GM12878 (cell line): ENCODE results near the gene TFDP1. TPM values are rescaled to one million over a fixed set of nuclear protein-coding genes. Genes with fewer than 3 reads are reported as not detected.

Experiments
- ATAC-seq: fragments of 200-7000 bp; cut with Tn5 transposase; 3 replicates; pipeline ENCODE4 v1.9.1; 2020; ENCODE audit warnings: mild to moderate bottlenecking, moderate library complexity
- BruUV-seq: library from RNA; stranded (reverse); fragments of 400-500 nt; replicated peaks from 2 replicates; lab custom pipeline; 2021; lab: Mats Ljungman, UMichigan
- CTCF ChIA-PET: fragments of 300-600 bp; sonication (Branson Sonifier 250); formaldehyde crosslinking; extraction: SDS; loops from one replicate; lab custom pipeline; 2021; ENCODE audit warnings: inconsistent platforms; lab: Yijun Ruan, JAX
- POLR2A ChIA-PET: fragments of 350-600 bp; formaldehyde crosslinking; extraction: SDS; loops from one replicate; lab custom pipeline; 2021; ENCODE audit warnings: inconsistent platforms; lab: Charles Lee
- RAD21 ChIA-PET: fragments of 300-600 bp; sonication (Branson Sonifier 250); formaldehyde crosslinking; loops from one replicate; lab custom pipeline; 2023; ENCODE audit warnings: antibody characterized with exemption; ENCODE audit not compliant: unreplicated experiment; lab: Charles Lee
- SMC1A ChIA-PET: fragments of 300-600 bp; sonication (Branson Sonifier 250); formaldehyde crosslinking; loops from one replicate; lab custom pipeline; 2023; ENCODE audit not compliant: unreplicated experiment, uncharacterized antibody; lab: Charles Lee
- DNase-seq: peaks from one replicate; pipeline ENCODE4 v3.0.0-alpha.2; 2011; ENCODE audit warnings: low read depth, low spot score
- FAIRE-seq: peaks from 3 replicates; lab custom pipeline; 2011; peaks lifted over from hg19 to GRCh38; lab: Jason Lieb, UNC
- H2AFZ ChIP-seq: 2 replicates; pipeline ENCODE4 v1.6.0; 2011; ENCODE audit warnings: low read depth, low read length, control low read depth; ENCODE audit not compliant: control insufficient read depth
- H3K27ac ChIP-seq: 2 replicates; pipeline ENCODE4 v1.5.1; 2011; ENCODE audit warnings: control low read depth; ENCODE audit not compliant: control insufficient read depth, insufficient read depth
- H3K27me3 ChIP-seq, 2 experiments: replicated peaks in 1 of 2; 2 replicates each; pipeline versions ENCODE4 v1.6.0 to v1.6.1; 2011; ENCODE audit warnings: low read length in 1 of 2; ENCODE audit not compliant: control insufficient read depth in 2 of 2, insufficient read depth in 2 of 2
- H3K36me3 ChIP-seq, 2 experiments: 2 replicates each; pipeline ENCODE4 v1.5.1; 2011; ENCODE audit warnings: low read length in 1 of 2; ENCODE audit not compliant: control insufficient read depth in 2 of 2, insufficient read depth in 2 of 2
- H3K4me1 ChIP-seq: 2 replicates; pipeline ENCODE4 v1.6.1; 2011; ENCODE audit warnings: mild to moderate bottlenecking, low read length, moderate library complexity, mixed read lengths; ENCODE audit not compliant: control insufficient read depth, insufficient read depth
- H3K4me2 ChIP-seq: 2 replicates; pipeline ENCODE4 v1.6.0; 2011; ENCODE audit warnings: control low read depth; ENCODE audit not compliant: control insufficient read depth, insufficient read depth
- H3K4me3 ChIP-seq: fragments of 200-600 bp; sonication (generic); 2 replicates; pipeline ENCODE4 v1.5.1; 2016
- H3K79me2 ChIP-seq: 2 replicates; pipeline ENCODE4 v1.6.0; 2011; ENCODE audit warnings: low read length; ENCODE audit not compliant: control insufficient read depth, insufficient read depth
- H3K9ac ChIP-seq: 2 replicates; pipeline ENCODE4 v1.8.0; 2011; ENCODE audit warnings: low read length, control low read depth, mixed read lengths; ENCODE audit not compliant: control insufficient read depth, insufficient read depth
- H3K9me3 ChIP-seq: replicated peaks from 3 replicates; pipeline ENCODE4 v1.5.1; 2011; ENCODE audit warnings: mild to moderate bottlenecking, low read length; ENCODE audit not compliant: control insufficient read depth, insufficient read depth
- H4K20me1 ChIP-seq: 2 replicates; pipeline ENCODE4 v1.6.0; 2011; ENCODE audit not compliant: control insufficient read depth, insufficient read depth
- CEBPB ChIP-seq, 2 experiments: fragments of 150-350 bp in 1 of 2; IDR thresholded peaks; 2 replicates each; pipeline ENCODE4 v1.6.1; 2012 to 2014; ENCODE audit warnings: low read depth in 2 of 2, low read length in 2 of 2, borderline replicate concordance in 1 of 2, inconsistent platforms in 1 of 2
- KAT2A ChIP-seq: conservative IDR thresholded peaks from 2 replicates; pipeline ENCODE4 v1.6.1; 2011; ENCODE audit warnings: low read depth, low read length; ENCODE audit not compliant: control insufficient read depth
- NBN ChIP-seq: fragments of 450-650 bp; IDR thresholded peaks from 2 replicates; pipeline ENCODE4 v1.6.1; 2016
- PAX5 ChIP-seq: IDR thresholded peaks from 2 replicates; pipeline ENCODE4 v1.6.1; 2011; ENCODE audit warnings: low read depth, low read length, borderline replicate concordance
- RELA ChIP-seq: fragments of 450-650 bp; IDR thresholded peaks from 2 replicates; pipeline ENCODE4 v1.8.0; 2014; ENCODE audit warnings: borderline replicate concordance; ENCODE audit not compliant: partially characterized antibody
- SMAD1 ChIP-seq: fragments of 450-650 bp; IDR thresholded peaks from 2 replicates; pipeline ENCODE4 v1.6.1; 2018; ENCODE audit warnings: mild to moderate bottlenecking, low read depth; ENCODE audit not compliant: partially characterized antibody
- ZNF622 ChIP-seq: fragments of 450-650 bp; IDR thresholded peaks from 2 replicates; pipeline ENCODE4 v1.6.1; 2017; ENCODE audit warnings: mild to moderate bottlenecking, inconsistent platforms
- WGBS: methylation state at CpG from one replicate; pipeline ENCODE4 v1.1.6; 2016; ENCODE audit warnings: low lambda C conversion rate; ENCODE audit not compliant: insufficient replicate concordance, insufficient coverage; ENCODE audit errors: missing lambda C conversion rate; 5-methylcytosine and 5-hydroxymethylcytosine counted together
- in situ Hi-C: fragments of 300-500 bp; cut with MboI; formaldehyde crosslinking; loops from 9 replicates; pipeline ENCODE4 v1.14.3; 2018; ENCODE audit warnings: mixed read lengths
- intact Hi-C: fragments of 100-400 bp; cut with micrococcal nuclease; formaldehyde crosslinking; loops from one replicate; pipeline ENCODE4 v1.14.2; 2022; ENCODE audit not compliant: unreplicated experiment
- polyA plus RNA-seq, 11 experiments: library from polyadenylated mRNA; depleted of rRNA in 4 of 11; unstranded in 6 of 11; stranded (reverse) in 5 of 11; fragments of >200 nt; fragmentation: Nextera tagmentation in 4 of 11; fragmentation: Illumina TruSeq in 1 of 11; extraction: Ambion mirVana in 4 of 11; extraction: Trizol in 1 of 11; gene quantifications; 1 replicate in 1 of 11; 2 replicates in 10 of 11; pipeline versions ENCODE4 v1.2.1 to v1.2.3, GENCODE V29; 2011 to 2016; ENCODE audit warnings: inconsistent platforms in 2 of 11, missing spikeins in 2 of 11, low read depth in 1 of 11
- total RNA-seq, 4 experiments: library from RNA; depleted of rRNA in 3 of 4; stranded (reverse); fragments of >200 nt in 3 of 4; fragmentation: Illumina TruSeq in 1 of 4; extraction: Trizol in 1 of 4; gene quantifications; 2 replicates each; pipeline versions ENCODE4 v1.2.1 to v1.2.3, GENCODE V29; 2013 to 2021

TFDP1 gene
- total and polyA plus RNA-seq, 10 of the 15 experiments (the other 5 are each of a cell fraction or from before 2014, with no cell fraction given): 37.7 to 254 (median 119) TPM

DNA sequence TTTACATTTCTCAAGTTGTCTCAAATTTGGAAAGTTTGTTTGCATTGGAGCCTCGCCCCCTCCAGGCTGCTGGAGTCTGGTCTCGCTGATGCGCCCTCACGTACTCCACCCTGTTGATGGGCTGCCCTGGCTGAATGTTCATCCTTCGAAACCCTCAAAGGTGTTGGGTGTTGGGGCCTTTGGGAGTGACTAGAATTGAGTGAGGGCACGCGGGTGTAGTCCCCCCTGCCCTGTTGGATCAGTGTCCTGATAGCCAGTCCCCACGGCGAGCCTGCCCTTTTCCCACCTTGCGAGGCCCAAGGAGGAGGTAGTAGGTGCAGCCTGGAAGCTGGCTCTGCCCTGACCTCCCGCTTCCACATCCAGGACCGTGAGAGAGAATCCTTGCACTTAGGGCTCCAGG lies 14.8 kb downstream of the TFDP1 start:
- Histone ChIP-seq H3K4me3 (no peak overlapping the region), H3K4me1 (peaks cover 3% of the 10 kb centered on the region; the same call in 1 of the 2 replicates), H2AFZ (no peak overlapping the region), H3K9ac (no peak overlapping the region), H3K79me2 (peaks cover 48% of the 10 kb centered on the region), H3K27ac (no peak overlapping the region), H3K4me2 (no peak overlapping the region), H4K20me1 (no peaks in the 10 kb centered on the region; the same call in 1 of the 2 replicates), H3K36me3 (peaks cover 33 to 34% of the 10 kb centered on the region in 2 experiments; a peak in 3 of 4 replicates), H3K27me3 (no peaks in the 10 kb centered on the region)
- ChIA-PET CTCF (no interaction called here), POLR2A (no interaction called here), SMC1A (no interaction called here)
- DNase-seq (no peak), FAIRE-seq (no peak), ATAC-seq (no peak)
- BruUV-seq: no TSS peak
- in situ Hi-C loops (no loop called here), intact Hi-C loops (no loop called here)
- TF ChIP-seq KAT2A (no peak), PAX5 (no peak), NBN (no peak), CEBPB (IDR thresholded peaks at IDR 0.05; ENCODE audit: borderline replicate concordance in 1 of 2, low read depth in 2 of 2, low read length in 2 of 2) (no peak), ZNF622 (no peak), RELA (no peak), SMAD1 (no peak)
- TF ChIP-seq, all 136 proteins: peak for 0
- RAD21 ChIA-PET: no interaction called here
- H3K9me3 ChIP-seq: no peaks in the 10 kb centered on the region; the same call in 2 of the 3 replicates
- WGBS: over 99% methylated on average over 12 of the region's 12 CpGs
